Neural cell (in vitro differentiated cells): ENCODE results near the gene BCL11B.

Experiments
- CTCF ChIP-seq: fragments of 450-650 bp; IDR thresholded peaks from 2 replicates; pipeline ENCODE4 v1.5.1; 2014; ENCODE audit warnings: antibody characterized with exemption, mild to moderate bottlenecking, moderate library complexity; ENCODE audit not compliant: poor library complexity, severe bottlenecking
- POLR2AphosphoS5 ChIP-seq: IDR thresholded peaks from 2 replicates; pipeline ENCODE4 v1.6.1; 2012

- TF ChIP-seq POLR2AphosphoS5 (no peak), CTCF (no peak)
Measured at GRCh38 chr14:99213101-99213500, 58.9 kb downstream of the BCL11B start.
